Stomach (tissue), 9 donors: ENCODE data around the gene WDSUB1. TPM values are rescaled to one million over a fixed set of nuclear protein-coding genes. Genes with fewer than 3 reads are reported as not detected.

Experiments
- DNase-seq, 2 donors: peaks; one replicate each; pipeline versions ENCODE4 v3.0.0 to v3.0.0-alpha.2; 2013 to 2019
- H3K27ac ChIP-seq, 5 donors: fragments of 200-600 bp in 4 of 5; sonication (generic) in 4 of 5; one replicate each; pipeline ENCODE4 v1.5.1; 2013 to 2019; ENCODE audit warnings: mild to moderate bottlenecking in 1 of 5, moderate library complexity in 1 of 5
- H3K27me3 ChIP-seq, 3 donors: fragments of 200-600 bp; sonication (generic); one replicate each; pipeline ENCODE4 v1.5.1; 2017 to 2019; ENCODE audit warnings: mixed run types in 1 of 3
- H3K36me3 ChIP-seq, 4 donors: fragments of 200-600 bp; sonication (generic); 1 replicate in 3 of 4; 2 replicates in 1 of 4; pipeline ENCODE4 v1.5.1; 2016 to 2019
- H3K4me1 ChIP-seq, 4 donors: fragments of 200-600 bp; sonication (generic); one replicate each; pipeline ENCODE4 v1.5.1; 2016 to 2019
- H3K4me3 ChIP-seq, 4 donors: fragments of 200-600 bp; sonication (generic) in 3 of 4; one replicate each; pipeline ENCODE4 v1.5.1; 2016 to 2019; ENCODE audit warnings: mild to moderate bottlenecking in 1 of 4
- H3K9me3 ChIP-seq, 4 donors: fragments of 200-600 bp; sonication (generic); one replicate each; pipeline ENCODE4 v1.5.1; 2016 to 2019
- EP300 ChIP-seq: sonication (generic); formaldehyde crosslinking; IDR thresholded peaks from one replicate; pipeline ENCODE4 v1.6.1; 2017; ENCODE audit warnings: antibody characterized with exemption
- POLR2A ChIP-seq, 4 donors: fragments of 450-650 bp; IDR thresholded peaks; one replicate each; pipeline ENCODE4 v1.6.1; 2016; ENCODE audit warnings: antibody characterized with exemption in 4 of 4, control low read depth in 2 of 4, mild to moderate bottlenecking in 1 of 4, moderate library complexity in 1 of 4
- POLR2AphosphoS5 ChIP-seq, 3 donors: sonication (generic); formaldehyde crosslinking; IDR thresholded peaks; one replicate each; pipeline ENCODE4 v1.6.1; 2016; ENCODE audit warnings: antibody characterized with exemption in 3 of 3
- WGBS, 5 donors: extraction: QIAGEN DNeasy Blood & Tissue Kit in 3 of 5; methylation state at CpG; one replicate each; pipeline versions ENCODE4 v1.1.5 to v1.1.7; 2013 to 2018; 5-methylcytosine and 5-hydroxymethylcytosine counted together
- intact Hi-C: fragments of 100-400 bp; cut with DNase I; formaldehyde crosslinking; loops from one replicate; pipeline ENCODE4 v1.15.1; 2023; ENCODE audit warnings: low total_unique reads
- polyA plus RNA-seq, 3 donors: library from polyadenylated mRNA; stranded (reverse); fragments of 200-250 nt; gene quantifications; one replicate each; pipeline ENCODE4 v1.2.3, GENCODE V29; 2013
- total RNA-seq, 5 donors: library from RNA; depleted of rRNA; stranded (reverse); fragments of >200 nt; gene quantifications; one replicate each; pipeline versions ENCODE4 v1.1.0 to v1.2.3, GENCODE V29; 2014 to 2016
- TF ChIP-seq, protein P1 (sequence below), 7 experiments: fragments of 450-650 bp in 4 of 7; fragments of 200-600 bp in 3 of 7; sonication (generic) in 3 of 7; IDR thresholded peaks; one replicate each; pipeline ENCODE4 v1.5.1; 2016 to 2019; ENCODE audit warnings: antibody characterized with exemption in 7 of 7, control low read depth in 2 of 7, mild to moderate bottlenecking in 1 of 7
- donor health status: healthy with polysubstance abuse.
- donor health status: Bipolar disorder and iron deficiency.
- donor health status: healthy.

WDSUB1 gene
- total and polyA plus RNA-seq, 8 donors: 1.3 to 16.3 (median 6.3) TPM

DNA sequence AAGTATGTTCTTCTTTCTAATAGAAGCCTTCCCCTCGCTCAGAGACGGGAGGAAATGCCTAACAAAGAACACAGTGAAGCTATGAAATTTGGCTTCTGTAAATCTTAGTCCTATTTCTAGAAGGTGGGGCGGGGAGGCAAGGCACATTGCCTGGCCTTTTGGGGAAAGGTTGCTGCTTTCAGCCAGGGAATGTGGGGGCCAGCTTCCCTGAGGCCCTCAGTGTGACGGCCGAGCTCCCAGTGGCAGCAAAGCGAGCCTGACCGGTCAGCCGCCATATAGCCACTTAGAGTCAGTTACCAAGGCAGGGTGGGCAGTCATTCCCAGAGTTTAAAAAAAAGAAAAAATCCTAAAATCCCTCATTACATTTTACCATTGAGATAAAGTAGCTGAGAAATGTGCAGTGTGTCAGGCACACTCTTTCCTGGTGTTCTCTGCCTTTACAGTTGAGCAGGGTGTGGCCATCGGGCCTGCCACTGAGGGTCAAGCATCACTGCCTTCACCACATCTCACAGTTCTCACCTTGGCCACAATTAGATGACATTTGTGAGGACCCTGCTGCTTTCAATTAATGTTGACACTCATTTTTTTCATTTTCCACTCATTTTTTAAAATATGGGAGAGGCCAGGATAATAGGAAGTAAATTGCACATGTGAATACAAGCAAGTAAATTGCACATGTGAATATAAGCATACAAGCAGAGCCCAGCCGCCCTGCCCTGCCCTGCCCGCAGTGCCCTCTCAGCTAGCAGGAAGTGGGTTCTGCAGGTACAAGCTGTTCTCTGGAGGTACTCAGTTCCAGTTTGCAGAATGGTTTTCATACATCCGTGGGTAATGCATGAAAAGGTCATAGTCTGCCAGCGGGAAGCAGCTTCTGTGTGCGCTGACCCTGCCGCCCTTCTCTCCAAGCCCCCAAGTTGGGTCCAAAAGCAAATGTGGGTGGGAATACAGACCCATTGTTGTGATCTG lies 76.9 kb downstream of the WDSUB1 start:
- WGBS, 5 donors: 79 to 88% (median 87%) methylated on average over 15 of the region's 15 CpGs
- no peak for TF ChIP-seq POLR2A (IDR thresholded peaks at IDR 0.05)
- peak in 1 of 3 donors; percentile 47 for TF ChIP-seq POLR2AphosphoS5 (IDR thresholded peaks at IDR 0.05)
- Histone ChIP-seq H3K36me3 (peaks cover 3 to 60% (median 30%) of the 10 kb centered on the region in 4 donors), H3K4me3 (no peak overlapping the region), H3K27me3 (no peaks in the 10 kb centered on the region), H3K27ac (peak overlapping the region in 2 of 5 donors; percentile 19 to 47), H3K4me1 (peaks cover 0 to 4% (median 0%) of the 10 kb centered on the region in 4 donors), H3K9me3 (no peaks in the 10 kb centered on the region)
- intact Hi-C loops: no loop called here
- peak; percentile 35 to 43 for DNase-seq

DNA sequence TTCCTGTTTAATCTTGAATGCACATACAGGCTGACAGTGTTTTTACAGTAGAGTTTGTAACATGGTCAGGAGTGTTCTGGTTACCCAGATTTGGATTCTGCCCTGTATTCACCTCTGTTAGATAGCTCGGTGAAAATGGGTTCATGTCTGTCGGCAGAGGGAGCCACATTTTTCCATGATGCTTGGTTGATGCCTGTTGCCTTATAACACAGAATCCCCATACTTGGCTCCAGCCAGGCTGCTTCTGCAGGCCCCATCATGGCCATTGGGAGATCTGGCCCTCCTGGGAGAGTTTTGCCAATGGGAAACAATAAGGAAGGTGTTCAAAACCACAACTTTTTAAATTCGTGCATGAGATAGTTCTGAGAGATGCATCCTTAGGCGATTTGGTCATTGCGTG lies 78.1 kb downstream of the WDSUB1 start:
- no peaks in the 10 kb centered on the region for H3K9me3 ChIP-seq
- no peak overlapping the region for H3K4me3 ChIP-seq
- TF ChIP-seq POLR2A (IDR thresholded peaks at IDR 0.05): no peak
- TF ChIP-seq EP300: no peak
- TF ChIP-seq, protein P1, sequence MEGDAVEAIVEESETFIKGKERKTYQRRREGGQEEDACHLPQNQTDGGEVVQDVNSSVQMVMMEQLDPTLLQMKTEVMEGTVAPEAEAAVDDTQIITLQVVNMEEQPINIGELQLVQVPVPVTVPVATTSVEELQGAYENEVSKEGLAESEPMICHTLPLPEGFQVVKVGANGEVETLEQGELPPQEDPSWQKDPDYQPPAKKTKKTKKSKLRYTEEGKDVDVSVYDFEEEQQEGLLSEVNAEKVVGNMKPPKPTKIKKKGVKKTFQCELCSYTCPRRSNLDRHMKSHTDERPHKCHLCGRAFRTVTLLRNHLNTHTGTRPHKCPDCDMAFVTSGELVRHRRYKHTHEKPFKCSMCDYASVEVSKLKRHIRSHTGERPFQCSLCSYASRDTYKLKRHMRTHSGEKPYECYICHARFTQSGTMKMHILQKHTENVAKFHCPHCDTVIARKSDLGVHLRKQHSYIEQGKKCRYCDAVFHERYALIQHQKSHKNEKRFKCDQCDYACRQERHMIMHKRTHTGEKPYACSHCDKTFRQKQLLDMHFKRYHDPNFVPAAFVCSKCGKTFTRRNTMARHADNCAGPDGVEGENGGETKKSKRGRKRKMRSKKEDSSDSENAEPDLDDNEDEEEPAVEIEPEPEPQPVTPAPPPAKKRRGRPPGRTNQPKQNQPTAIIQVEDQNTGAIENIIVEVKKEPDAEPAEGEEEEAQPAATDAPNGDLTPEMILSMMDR (IDR thresholded peaks at IDR 0.05): no peak
- TF ChIP-seq POLR2AphosphoS5 (IDR thresholded peaks at IDR 0.05): no peak
- H3K4me1 ChIP-seq: peaks cover 0 to 4% (median 0%) of the 10 kb centered on the region in 4 donors
- H3K27ac ChIP-seq: no peak overlapping the region
- intact Hi-C loops: no loop called here
- no peaks in the 10 kb centered on the region for H3K27me3 ChIP-seq
- no peak for DNase-seq
- peaks cover 3 to 63% (median 29%) of the 10 kb centered on the region in 4 donors for H3K36me3 ChIP-seq
- WGBS, 5 donors: 74 to 95% (median 85%) methylated on average over 5 of the region's 5 CpGs

DNA sequence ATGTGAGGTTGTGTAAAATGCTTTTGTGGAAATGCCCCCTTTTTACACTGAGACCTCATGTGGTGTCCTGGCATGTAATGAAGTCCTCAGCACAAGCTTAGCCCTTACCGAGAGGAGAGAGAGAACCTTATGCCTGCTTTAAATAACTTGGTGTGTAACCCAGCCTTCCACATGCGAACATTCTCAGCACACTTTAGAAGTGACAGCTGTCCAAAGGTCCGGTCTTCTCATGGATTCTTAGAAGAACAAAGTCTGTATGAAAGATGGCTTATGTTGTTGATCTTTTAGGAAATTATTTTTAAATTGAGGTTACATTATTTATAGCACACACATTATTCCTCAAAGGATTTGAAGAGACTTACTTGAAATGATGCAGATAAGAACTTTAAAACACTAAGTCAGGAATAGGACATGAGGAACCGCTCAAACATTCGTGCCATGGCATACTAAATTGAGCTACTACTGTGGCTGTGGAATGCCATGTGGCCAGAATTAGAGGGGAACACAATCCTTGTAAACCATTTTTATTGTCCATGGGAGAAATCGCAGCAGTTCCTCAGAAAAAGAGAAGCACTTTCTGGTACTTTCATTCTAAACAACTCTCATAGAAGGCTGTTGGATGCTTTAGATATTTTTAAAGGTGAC lies 79.6 kb downstream of the WDSUB1 start:
- WGBS, 5 donors: 88 to 95% (median 92%) methylated on average over 6 of the region's 6 CpGs
- Histone ChIP-seq H3K4me1 (peaks cover 3 to 14% (median 7%) of the 10 kb centered on the region in 4 donors), H3K27me3 (no peaks in the 10 kb centered on the region), H3K36me3 (peaks cover 3 to 55% (median 27%) of the 10 kb centered on the region in 4 donors), H3K4me3 (no peak overlapping the region), H3K27ac (no peak overlapping the region), H3K9me3 (no peaks in the 10 kb centered on the region)
- intact Hi-C loops: no loop called here
- TF ChIP-seq, protein P1 (IDR thresholded peaks at IDR 0.05): no peak
- TF ChIP-seq POLR2AphosphoS5 (IDR thresholded peaks at IDR 0.05): no peak
- TF ChIP-seq POLR2A (IDR thresholded peaks at IDR 0.05): no peak
- no peak for TF ChIP-seq EP300
- DNase-seq: no peak

DNA sequence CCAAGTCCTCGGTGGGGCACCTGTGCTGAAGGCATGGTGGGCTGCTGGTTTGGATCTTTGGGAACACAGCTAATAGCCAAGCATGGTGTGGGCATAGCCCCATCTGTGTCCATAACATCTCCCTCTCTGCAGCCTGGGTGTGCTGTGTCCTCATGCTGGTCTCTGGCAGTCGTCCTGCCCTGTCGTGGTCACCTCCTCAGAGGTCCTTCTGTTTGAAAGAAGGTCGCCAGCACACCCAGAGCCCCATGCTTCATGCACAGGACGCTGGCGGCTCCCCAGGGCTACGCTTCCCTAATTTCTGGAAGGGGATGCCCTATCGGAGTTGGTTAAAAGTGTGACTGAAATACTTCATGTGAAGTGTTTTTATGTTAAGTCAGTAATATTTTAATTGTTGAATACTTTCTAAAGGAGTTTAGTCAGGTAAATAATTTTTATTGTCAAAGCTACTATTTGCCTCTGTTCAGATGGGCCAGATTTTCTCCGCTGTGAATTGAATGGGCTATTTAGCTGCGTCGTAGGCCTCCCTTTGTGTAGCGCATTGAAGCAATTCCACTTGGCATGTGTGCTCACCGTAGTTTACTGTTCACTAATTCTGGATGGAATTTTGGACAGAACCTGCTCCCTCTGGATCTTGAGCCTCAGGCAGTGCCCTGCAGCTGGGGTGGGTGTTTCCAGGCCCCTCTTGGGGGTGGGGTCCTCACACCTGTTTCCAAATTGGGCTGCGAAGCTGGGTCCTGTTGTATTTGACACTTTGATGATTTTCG lies 81.9 kb downstream of the WDSUB1 start:
- Histone ChIP-seq H3K4me1 (peaks cover 8 to 37% (median 16%) of the 10 kb centered on the region in 4 donors), H3K36me3 (peaks cover 8 to 48% (median 32%) of the 10 kb centered on the region in 4 donors), H3K27me3 (no peaks in the 10 kb centered on the region), H3K4me3 (no peak overlapping the region), H3K27ac (no peak overlapping the region), H3K9me3 (no peaks in the 10 kb centered on the region)
- TF ChIP-seq EP300: no peak
- no peak for TF ChIP-seq POLR2A (IDR thresholded peaks at IDR 0.05)
- TF ChIP-seq, protein P1 (IDR thresholded peaks at IDR 0.05): no peak
- TF ChIP-seq POLR2AphosphoS5 (IDR thresholded peaks at IDR 0.05): no peak
- DNase-seq: no peak
- intact Hi-C loops: no loop called here
- WGBS, 5 donors: 91 to 96% (median 94%) methylated on average over 13 to 15 of the region's 15 CpGs
